ACHN (cell line): ENCODE results near the gene CHEK2.

ENCODE experiments used
- DNase-seq: peaks from one replicate; pipeline ENCODE4 v3.0.0-alpha.2; 2015
- in situ Hi-C: cut with HindIII; loops from 2 replicates; pipeline ENCODE4 v1.10.0; 2017; ENCODE audit warnings: low sequenced_read_pairs, low pct_ligation_motif_present, low pct_unique_long_range_greater_than_20kb

Gene CHEK2

GRCh38 chr22:28648792-28649191, 92.8 kb downstream of the CHEK2 start:
- DNase-seq, result no peak
- in situ Hi-C loops, result no loop called here

DNA sequence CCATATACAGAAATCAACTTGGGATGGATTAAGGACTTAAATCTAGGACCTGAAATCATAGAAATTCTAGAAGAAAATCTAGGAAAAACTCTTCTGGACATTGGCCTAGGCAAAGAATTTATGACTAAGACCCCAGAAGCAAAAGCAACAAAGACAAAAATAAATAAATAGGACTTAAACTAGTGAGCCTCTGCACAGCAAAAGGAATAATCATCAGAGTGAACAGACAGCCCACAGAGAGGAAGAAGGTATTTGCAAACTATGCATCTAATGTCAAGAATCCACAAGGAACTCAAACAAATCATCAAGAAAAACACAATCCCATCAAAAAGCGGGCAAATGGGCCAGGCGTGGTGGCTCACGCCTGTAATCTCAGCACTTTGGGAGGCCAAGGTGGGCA, 94.4 kb downstream of the CHEK2 start:
- in situ Hi-C loops, result no loop called here
- DNase-seq, result no peak

- DNase-seq, result no peak
- in situ Hi-C loops, result no loop called here
Measured at GRCh38 chr22:28639321-28639720, 102.3 kb downstream of the CHEK2 start.
